Erythroblast (primary cell): ENCODE results near the gene FNDC3B.

Experiments
- GATA1 ChIP-seq: IDR thresholded peaks from 2 replicates; pipeline ENCODE4 v1.6.1; 2011; ENCODE audit warnings: low read depth, mild to moderate bottlenecking, control low read depth, low read length, moderate library complexity
- POLR2A ChIP-seq: IDR thresholded peaks from 2 replicates; pipeline ENCODE4 v1.6.1; 2011; ENCODE audit warnings: mild to moderate bottlenecking, low read length

- TF ChIP-seq POLR2A: no peak
- no peak for TF ChIP-seq GATA1
Measured at GRCh38 chr3:172289583-172289982, 250.2 kb downstream of the FNDC3B start.
